Measurements from ENCODE around the gene FARSB.

Gene FARSB

GRCh38 chr2:222656526-222657446, 894 bp upstream of the FARSB start:
- DNase-seq, result no peak

GRCh38 chr2:222653280-222653679, 2.6 kb downstream of the FARSB start:
- DNase-seq, result peak; percentile 43

- peak; percentile 74 for DNase-seq
Measured at GRCh38 chr2:222652491-222653255, 3.2 kb downstream of the FARSB start.

- no peak for DNase-seq
Measured at GRCh38 chr2:222651718-222652418, 4.0 kb downstream of the FARSB start.

GRCh38 chr2:222649801-222650200, 6.1 kb downstream of the FARSB start:
- DNase-seq, result no peak

- no peak for DNase-seq
Measured at GRCh38 chr2:222646008-222646407, 9.9 kb downstream of the FARSB start.

GRCh38 chr2:222643134-222643533, 12.8 kb downstream of the FARSB start:
- no peak for DNase-seq

GRCh38 chr2:222641336-222641735, 14.6 kb downstream of the FARSB start:
- DNase-seq, result no peak

GRCh38 chr2:222637067-222637466, 18.8 kb downstream of the FARSB start:
- no peak for DNase-seq

- DNase-seq, result no peak
Measured at GRCh38 chr2:222635295-222635694, 20.6 kb downstream of the FARSB start.

GRCh38 chr2:222627764-222628163, 28.1 kb downstream of the FARSB start:
- DNase-seq, result no peak

GRCh38 chr2:222623756-222624309, 32.1 kb downstream of the FARSB start:
- DNase-seq, result no peak

- no peak for DNase-seq
Measured at GRCh38 chr2:222622910-222623309, 33.0 kb downstream of the FARSB start.

- no peak for DNase-seq
Measured at GRCh38 chr2:222621893-222622292, 34.0 kb downstream of the FARSB start.

GRCh38 chr2:222615320-222615719, 40.6 kb downstream of the FARSB start:
- no peak for DNase-seq

GRCh38 chr2:222613715-222614331, 42.1 kb downstream of the FARSB start:
- DNase-seq, result peak; percentile 35

- DNase-seq, result no peak
Measured at GRCh38 chr2:222611684-222612083, 44.2 kb downstream of the FARSB start.

GRCh38 chr2:222610746-222611145, 45.1 kb downstream of the FARSB start:
- DNase-seq, result no peak

GRCh38 chr2:222609381-222609780, 46.5 kb downstream of the FARSB start:
- no peak for DNase-seq

- DNase-seq, result no peak
Measured at GRCh38 chr2:222608081-222608480, 47.8 kb downstream of the FARSB start.

- no peak for DNase-seq
Measured at GRCh38 chr2:222606306-222606705, 49.6 kb downstream of the FARSB start.

- no peak for DNase-seq
Measured at GRCh38 chr2:222604749-222605515, 51.0 kb downstream of the FARSB start.

Data from activated CD4-positive, alpha-beta T cell treated with anti-CD3 and anti-CD28 coated beads, Interleukin-10, Interleukin-2, amounts not matched to agents 100 ng/mL and 50 ng/mL, durations not matched to agents 16 hours and 8 hours (primary cell).